ENCODE data around the gene CDCA3. TPM values are rescaled to one million over a fixed set of nuclear protein-coding genes. Genes with fewer than 3 reads are reported as not detected.
A peak's percentile ranks its signal among the peaks of the same experiment; 100 is the strongest.
"Not testable (repeated sequence)": the region's sequence is repeated elsewhere in the genome, so short reads cannot be mapped to it uniquely, and the experiment has no call there.

The CDCA3 gene
- 10 to 100 TPM in 3 of 4 donors, 1 to 10 TPM in 1; 5.9 to 20.0 (median 12.8) TPM for total RNA-seq

- H3K9me3 ChIP-seq = no peaks in the 10 kb centered on the region
- 1% methylated on average over 19 to 25 of the region's 37 CpGs for WGBS, 2 donors
- intact Hi-C loops (cut with DNase I) = no loop called here
- H3K4me1 ChIP-seq = peaks cover 11 to 29% (median 24%) of the 10 kb centered on the region in 3 donors
- H3K27me3 ChIP-seq = no peaks in the 10 kb centered on the region
- peak within 1 kb of the TSS; percentile 92 to 99 (median 97) for H3K27ac ChIP-seq
- TF ChIP-seq CTCF (IDR thresholded peaks at IDR 0.05) (peak in 1 of 6 experiments; percentile 5), POLR2A (IDR thresholded peaks at IDR 0.05) (peak in 3 of 4 donors; percentile 59 to 81 (median 79))
- H3K4me3 ChIP-seq = peak within 1 kb of the TSS; percentile 58 to 86 (median 71)
- DNase-seq = peak; percentile 92
- peaks cover 8 to 45% (median 10%) of the 10 kb centered on the region in 3 donors for H3K36me3 ChIP-seq
Measured at GRCh38 chr12:6851153-6851920, at the start of gene CDCA3. Gene CDCA3 (minus strand): TSS chr12:6851286. CDS start chr12:6850952, 334 bp downstream.

GRCh38 chr12:6899837-6900519 is 48.9 kb upstream of the CDCA3 start:
- H3K9me3 ChIP-seq = no peaks in the 10 kb centered on the region
- no peak overlapping the region for H3K4me3 ChIP-seq
- intact Hi-C loops (cut with DNase I) = no loop called here
- H3K4me1 ChIP-seq = peaks cover 0 to 19% (median 4%) of the 10 kb centered on the region in 3 donors
- no peak for TF ChIP-seq POLR2A (IDR thresholded peaks at IDR 0.05)
- no peak for TF ChIP-seq CTCF (IDR thresholded peaks at IDR 0.05)
- 47 to 51% methylated on average over 8 to 10 of the region's 10 CpGs for WGBS, 2 donors
- DNase-seq = no peak
- peak overlapping the region in 2 of 4 donors; percentile 4 to 7 for H3K27ac ChIP-seq
- H3K36me3 ChIP-seq = no peaks in the 10 kb centered on the region
- H3K27me3 ChIP-seq = no peaks in the 10 kb centered on the region

GRCh38 chr12:6899427-6899826 is 48.3 kb upstream of the CDCA3 start:
- Histone ChIP-seq H3K27me3 (no peaks in the 10 kb centered on the region), H3K4me3 (no peak overlapping the region), H3K4me1 (peaks cover 0 to 16% (median 3%) of the 10 kb centered on the region in 3 donors), H3K27ac (no peak overlapping the region), H3K36me3 (no peaks in the 10 kb centered on the region), H3K9me3 (no peaks in the 10 kb centered on the region)
- TF ChIP-seq POLR2A (IDR thresholded peaks at IDR 0.05) (no peak), CTCF (IDR thresholded peaks at IDR 0.05) (no peak)
- intact Hi-C loops (cut with DNase I) = no loop called here
- no peak for DNase-seq
- WGBS, 2 donors = 68 to 73% methylated on average over 4 to 5 of the region's 5 CpGs

GRCh38 chr12:6896846-6897435 is 45.9 kb upstream of the CDCA3 start:
- WGBS, 2 donors = 69 to 81% methylated on average over 6 of the region's 6 CpGs
- peaks cover 0 to 11% (median 0%) of the 10 kb centered on the region in 3 donors for H3K4me1 ChIP-seq
- no peak overlapping the region for H3K27ac ChIP-seq
- no peak for DNase-seq
- intact Hi-C loops (cut with DNase I) = no loop called here
- no peaks in the 10 kb centered on the region for H3K9me3 ChIP-seq
- TF ChIP-seq CTCF (IDR thresholded peaks at IDR 0.05) (no peak), POLR2A (IDR thresholded peaks at IDR 0.05) (no peak)
- H3K4me3 ChIP-seq = no peak overlapping the region
- no peaks in the 10 kb centered on the region for H3K36me3 ChIP-seq
- H3K27me3 ChIP-seq = no peaks in the 10 kb centered on the region

- no peak overlapping the region for H3K4me3 ChIP-seq
- WGBS, 2 donors = 72 to 91% methylated on average over 3 of the region's 3 CpGs
- H3K27ac ChIP-seq = no peak overlapping the region
- TF ChIP-seq POLR2A (IDR thresholded peaks at IDR 0.05) = no peak
- TF ChIP-seq CTCF (IDR thresholded peaks at IDR 0.05) = no peak
- DNase-seq = no peak
- no peaks in the 10 kb centered on the region for H3K27me3 ChIP-seq
- H3K36me3 ChIP-seq = no peaks in the 10 kb centered on the region
- H3K4me1 ChIP-seq = peaks cover 3 to 15% (median 3%) of the 10 kb centered on the region in 3 donors
- intact Hi-C loops (cut with DNase I) = no loop called here
- no peaks in the 10 kb centered on the region for H3K9me3 ChIP-seq
Measured at GRCh38 chr12:6894321-6894720, 43.2 kb upstream of the CDCA3 start.

GRCh38 chr12:6892683-6893082 is 41.6 kb upstream of the CDCA3 start:
- H3K4me3 ChIP-seq; intact Hi-C loops (cut with DNase I); H3K9me3 ChIP-seq; H3K27me3 ChIP-seq; H3K36me3 ChIP-seq; H3K27ac ChIP-seq; DNase-seq: not testable (repeated sequence)
- peaks cover 3 to 29% (median 6%) of the 10 kb centered on the region in 3 donors for H3K4me1 ChIP-seq
- 75 to 93% methylated on average over 3 of the region's 3 CpGs for WGBS, 2 donors

All from esophagus squamous epithelium (tissue), 5 donors.